Ovary (tissue), 3 donors: Measurements from ENCODE around the gene AMBP.

ENCODE experiments used
- EP300 ChIP-seq: sonication (generic); formaldehyde crosslinking; IDR thresholded peaks from one replicate; pipeline ENCODE4 v1.6.1; 2017; ENCODE audit warnings: antibody characterized with exemption
- POLR2A ChIP-seq: fragments of 450-650 bp; IDR thresholded peaks from one replicate; pipeline ENCODE4 v1.6.1; 2017; ENCODE audit warnings: antibody characterized with exemption, mild to moderate bottlenecking, moderate library complexity
- TF ChIP-seq, protein P1 (sequence below), 3 donors: fragments of 450-650 bp in 2 of 3; fragments of 200-600 bp in 1 of 3; IDR thresholded peaks; one replicate each; pipeline versions ENCODE4 v1.5.1 to v1.8.0; 2016 to 2022; ENCODE audit warnings: antibody characterized with exemption in 3 of 3, mild to moderate bottlenecking in 1 of 3
- donor health status: DM: no; HTN: no; CAD: no.

DNA sequence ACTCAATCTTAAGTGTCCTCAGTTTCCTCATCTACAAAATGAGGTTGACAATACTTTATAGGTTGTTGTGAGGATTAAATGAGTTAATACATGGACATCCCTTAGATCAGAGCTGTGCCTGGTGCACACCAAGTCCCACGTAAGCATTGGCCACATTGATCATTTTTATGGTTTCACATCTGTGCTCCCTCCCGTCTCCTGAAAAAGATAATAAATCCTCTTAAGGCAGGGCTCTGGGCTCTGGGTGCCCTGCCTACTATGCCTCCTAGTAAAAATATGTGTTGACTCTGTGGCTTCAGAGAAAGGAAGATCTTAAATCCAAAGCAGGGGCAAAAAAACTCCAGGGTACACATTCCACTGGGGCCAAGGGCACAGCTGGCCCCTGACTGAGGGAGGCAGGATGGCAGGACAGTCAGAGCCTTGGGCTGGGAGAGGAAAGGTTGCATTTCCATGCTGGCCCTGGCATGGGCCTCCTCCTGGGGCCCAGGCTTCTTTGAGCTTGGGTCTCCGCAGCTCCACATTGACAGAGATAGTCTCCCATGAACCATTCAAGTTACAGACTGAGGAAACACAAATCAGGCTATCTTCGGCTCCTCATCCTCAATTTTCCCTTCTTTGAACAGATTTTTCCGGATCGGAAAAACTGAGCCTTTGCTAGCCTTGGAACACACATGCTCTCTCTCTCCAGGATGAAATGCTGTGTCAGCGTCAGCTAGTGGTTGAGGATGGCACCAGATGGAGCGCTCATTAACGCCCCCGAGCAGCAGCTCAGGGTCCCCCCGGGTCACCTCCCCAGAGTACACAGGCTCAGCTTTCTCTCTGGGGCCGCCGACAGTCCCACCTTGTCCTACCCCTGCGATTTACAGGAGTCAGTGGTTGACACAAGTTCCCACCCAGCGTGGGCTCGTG lies 43.4 kb upstream of the AMBP start:
- TF ChIP-seq POLR2A (no peak), EP300 (no peak)
- TF ChIP-seq, protein P1, sequence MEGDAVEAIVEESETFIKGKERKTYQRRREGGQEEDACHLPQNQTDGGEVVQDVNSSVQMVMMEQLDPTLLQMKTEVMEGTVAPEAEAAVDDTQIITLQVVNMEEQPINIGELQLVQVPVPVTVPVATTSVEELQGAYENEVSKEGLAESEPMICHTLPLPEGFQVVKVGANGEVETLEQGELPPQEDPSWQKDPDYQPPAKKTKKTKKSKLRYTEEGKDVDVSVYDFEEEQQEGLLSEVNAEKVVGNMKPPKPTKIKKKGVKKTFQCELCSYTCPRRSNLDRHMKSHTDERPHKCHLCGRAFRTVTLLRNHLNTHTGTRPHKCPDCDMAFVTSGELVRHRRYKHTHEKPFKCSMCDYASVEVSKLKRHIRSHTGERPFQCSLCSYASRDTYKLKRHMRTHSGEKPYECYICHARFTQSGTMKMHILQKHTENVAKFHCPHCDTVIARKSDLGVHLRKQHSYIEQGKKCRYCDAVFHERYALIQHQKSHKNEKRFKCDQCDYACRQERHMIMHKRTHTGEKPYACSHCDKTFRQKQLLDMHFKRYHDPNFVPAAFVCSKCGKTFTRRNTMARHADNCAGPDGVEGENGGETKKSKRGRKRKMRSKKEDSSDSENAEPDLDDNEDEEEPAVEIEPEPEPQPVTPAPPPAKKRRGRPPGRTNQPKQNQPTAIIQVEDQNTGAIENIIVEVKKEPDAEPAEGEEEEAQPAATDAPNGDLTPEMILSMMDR (IDR thresholded peaks at IDR 0.05): no peak
